ENCODE results near the gene CDK4.

DNA sequence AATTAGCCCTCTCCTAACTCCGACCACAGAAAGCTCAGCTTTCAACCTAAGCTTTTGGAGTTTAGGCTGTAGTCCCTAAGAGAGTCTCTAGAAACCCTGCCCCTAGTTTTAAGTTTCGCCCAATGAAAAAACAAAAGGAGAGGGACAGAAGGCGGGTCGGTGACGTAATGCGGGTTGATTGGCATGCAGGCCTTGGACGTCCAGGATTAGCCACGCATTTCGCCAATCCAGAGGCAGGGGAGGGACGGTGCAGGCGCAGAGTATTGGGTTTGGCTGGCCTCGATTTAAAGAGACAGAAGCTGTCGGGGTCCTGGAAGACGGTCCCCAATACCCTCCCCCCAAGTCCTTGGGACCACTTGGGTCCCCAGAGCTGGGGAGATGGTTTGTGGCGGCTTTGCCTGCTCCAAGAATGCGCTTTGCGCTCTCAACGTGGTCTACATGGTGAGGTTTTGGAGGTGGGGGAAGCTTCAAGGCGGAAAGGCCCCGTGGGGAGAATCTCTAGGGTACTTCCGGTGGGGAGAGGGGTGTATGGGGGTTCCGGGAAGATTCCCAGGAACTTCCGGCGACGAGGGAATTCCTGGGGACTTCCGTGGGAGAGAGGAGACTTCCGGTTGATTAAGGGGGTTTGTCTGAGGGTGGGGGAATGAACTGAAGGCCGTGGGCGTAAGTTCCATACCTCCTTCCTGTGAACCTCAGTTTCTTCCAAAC, 7.2 kb downstream of the CDK4 start, which contains the start of gene TSPAN31:
- TF ChIP-seq, protein P1, sequence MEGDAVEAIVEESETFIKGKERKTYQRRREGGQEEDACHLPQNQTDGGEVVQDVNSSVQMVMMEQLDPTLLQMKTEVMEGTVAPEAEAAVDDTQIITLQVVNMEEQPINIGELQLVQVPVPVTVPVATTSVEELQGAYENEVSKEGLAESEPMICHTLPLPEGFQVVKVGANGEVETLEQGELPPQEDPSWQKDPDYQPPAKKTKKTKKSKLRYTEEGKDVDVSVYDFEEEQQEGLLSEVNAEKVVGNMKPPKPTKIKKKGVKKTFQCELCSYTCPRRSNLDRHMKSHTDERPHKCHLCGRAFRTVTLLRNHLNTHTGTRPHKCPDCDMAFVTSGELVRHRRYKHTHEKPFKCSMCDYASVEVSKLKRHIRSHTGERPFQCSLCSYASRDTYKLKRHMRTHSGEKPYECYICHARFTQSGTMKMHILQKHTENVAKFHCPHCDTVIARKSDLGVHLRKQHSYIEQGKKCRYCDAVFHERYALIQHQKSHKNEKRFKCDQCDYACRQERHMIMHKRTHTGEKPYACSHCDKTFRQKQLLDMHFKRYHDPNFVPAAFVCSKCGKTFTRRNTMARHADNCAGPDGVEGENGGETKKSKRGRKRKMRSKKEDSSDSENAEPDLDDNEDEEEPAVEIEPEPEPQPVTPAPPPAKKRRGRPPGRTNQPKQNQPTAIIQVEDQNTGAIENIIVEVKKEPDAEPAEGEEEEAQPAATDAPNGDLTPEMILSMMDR (IDR thresholded peaks at IDR 0.05) = peak in 3 of 6 experiments; percentile 12 to 33 (median 19)
- TF ChIP-seq POLR2A (IDR thresholded peaks at IDR 0.05) = peak in 2 of 4 donors; percentile 65 to 76

Measured in esophagus squamous epithelium (tissue), 4 donors.